ENCODE measurements around the gene DERL3.

DERL3 gene

DNA sequence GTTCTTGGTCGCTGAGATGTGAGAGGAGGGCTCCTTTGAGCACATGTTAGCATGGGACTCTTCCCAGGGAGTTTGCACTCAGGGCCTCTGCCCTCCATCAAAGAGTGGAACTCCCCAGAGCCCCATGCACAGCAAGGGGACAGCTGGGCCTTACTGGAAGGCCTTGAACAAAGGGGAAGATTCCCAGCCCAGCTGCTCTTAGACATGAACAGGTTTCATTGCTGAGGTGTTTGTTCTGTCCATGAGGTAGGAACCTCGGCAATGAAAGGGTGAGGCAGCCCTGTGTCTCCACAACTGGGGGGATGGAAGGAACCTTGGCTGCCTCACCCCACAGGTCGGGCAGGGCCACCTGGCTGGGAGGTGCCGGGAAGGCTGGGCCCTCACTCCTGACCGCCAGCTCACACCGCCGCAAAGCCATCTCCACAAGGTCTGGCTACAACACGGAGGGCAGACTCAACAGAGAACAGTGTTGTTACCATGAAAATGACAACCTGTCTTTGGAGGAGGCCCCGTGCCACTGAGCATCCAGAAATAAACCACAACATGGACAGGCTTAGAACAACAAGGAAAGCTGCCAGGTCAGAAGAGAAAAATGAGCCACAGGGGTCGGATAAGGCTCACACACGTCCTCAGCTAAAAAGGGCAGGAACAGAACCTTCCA lies 3.2 kb downstream of the DERL3 start:
- Histone ChIP-seq H3K79me2 (ENCODE audit: insufficient read depth, low read length) (peaks cover 23% of the 10 kb centered on the region; the same call in 1 of the 2 replicates), H3K9me2 (replicated peaks; ENCODE audit: low read depth, low read length) (no peaks in the 10 kb centered on the region), H3K4me3 (ENCODE audit: low read length, poor library complexity, severe bottlenecking) (no peak overlapping the region), H3K4me1 (ENCODE audit: insufficient read depth, low read length, poor library complexity, severe bottlenecking) (peaks cover 11% of the 10 kb centered on the region), H3K9ac (ENCODE audit: low read depth, low read length, poor library complexity, severe bottlenecking) (no peak overlapping the region), H2AFZ (ENCODE audit: low read length) (no peak overlapping the region), H3K36me3 (ENCODE audit: insufficient read depth, low read length) (peaks cover 59% of the 10 kb centered on the region; the same call in 1 of the 2 replicates), H3K27me3 (ENCODE audit: insufficient read depth, low read length, poor library complexity, severe bottlenecking) (no peaks in the 10 kb centered on the region), H3K9me3 (ENCODE audit: insufficient read depth, low read depth, low read length) (no peaks in the 10 kb centered on the region), H3F3A (ENCODE audit: low read depth) (no peaks in the 10 kb centered on the region), H3K4me2 (ENCODE audit: low read depth, low read length, poor library complexity, severe bottlenecking) (no peak overlapping the region), H4K20me1 (ENCODE audit: insufficient read depth, low read length, poor library complexity, severe bottlenecking) (peaks cover 6% of the 10 kb centered on the region)
- TF ChIP-seq, protein P1, sequence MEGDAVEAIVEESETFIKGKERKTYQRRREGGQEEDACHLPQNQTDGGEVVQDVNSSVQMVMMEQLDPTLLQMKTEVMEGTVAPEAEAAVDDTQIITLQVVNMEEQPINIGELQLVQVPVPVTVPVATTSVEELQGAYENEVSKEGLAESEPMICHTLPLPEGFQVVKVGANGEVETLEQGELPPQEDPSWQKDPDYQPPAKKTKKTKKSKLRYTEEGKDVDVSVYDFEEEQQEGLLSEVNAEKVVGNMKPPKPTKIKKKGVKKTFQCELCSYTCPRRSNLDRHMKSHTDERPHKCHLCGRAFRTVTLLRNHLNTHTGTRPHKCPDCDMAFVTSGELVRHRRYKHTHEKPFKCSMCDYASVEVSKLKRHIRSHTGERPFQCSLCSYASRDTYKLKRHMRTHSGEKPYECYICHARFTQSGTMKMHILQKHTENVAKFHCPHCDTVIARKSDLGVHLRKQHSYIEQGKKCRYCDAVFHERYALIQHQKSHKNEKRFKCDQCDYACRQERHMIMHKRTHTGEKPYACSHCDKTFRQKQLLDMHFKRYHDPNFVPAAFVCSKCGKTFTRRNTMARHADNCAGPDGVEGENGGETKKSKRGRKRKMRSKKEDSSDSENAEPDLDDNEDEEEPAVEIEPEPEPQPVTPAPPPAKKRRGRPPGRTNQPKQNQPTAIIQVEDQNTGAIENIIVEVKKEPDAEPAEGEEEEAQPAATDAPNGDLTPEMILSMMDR (conservative IDR thresholded peaks at IDR 0.05; ENCODE audit: low read length), result no peak
- TF ChIP-seq EZH2phosphoT487 (IDR thresholded peaks at IDR 0.05; ENCODE audit: borderline replicate concordance), result no peak

DNA sequence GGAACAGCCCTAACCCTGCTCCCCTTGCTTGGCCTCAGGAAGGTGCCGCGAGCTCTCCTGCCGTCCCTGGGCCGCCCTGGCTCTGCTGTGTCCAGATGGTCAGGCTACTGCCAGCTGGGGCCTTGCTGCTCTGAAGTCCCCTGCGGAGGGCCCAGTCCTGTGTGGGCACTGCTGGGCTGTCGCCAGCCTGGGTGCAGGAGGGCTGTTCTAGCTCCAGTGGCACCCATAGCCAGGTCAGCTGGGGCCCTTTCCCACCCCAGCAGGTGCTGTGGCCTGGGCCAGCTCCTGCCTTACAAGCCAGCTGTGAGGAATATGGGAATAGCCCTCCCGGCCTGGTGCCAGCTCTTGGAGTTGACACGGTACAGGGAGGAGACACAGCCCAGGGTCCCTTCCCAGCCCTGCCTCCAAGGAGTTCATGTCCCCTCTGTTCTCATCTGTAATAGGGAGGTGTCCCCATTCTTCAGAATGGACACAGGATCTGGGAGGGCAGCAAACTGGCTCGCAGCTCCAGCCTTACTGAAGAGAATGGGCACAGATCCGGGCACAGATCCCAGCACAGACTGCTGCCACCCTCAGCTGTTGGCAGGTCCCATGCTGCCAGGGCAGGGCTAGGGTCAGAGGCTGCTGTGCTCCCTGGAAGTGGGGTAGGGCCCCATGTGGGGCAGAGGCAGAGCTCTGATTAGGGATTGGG lies 3.9 kb downstream of the DERL3 start:
- Histone ChIP-seq H3K4me2 (ENCODE audit: low read depth, low read length, poor library complexity, severe bottlenecking) (no peak overlapping the region), H4K20me1 (ENCODE audit: insufficient read depth, low read length, poor library complexity, severe bottlenecking) (peaks cover 6% of the 10 kb centered on the region), H3K36me3 (ENCODE audit: insufficient read depth, low read length) (peaks cover 64% of the 10 kb centered on the region; the same call in 1 of the 2 replicates), H2AFZ (ENCODE audit: low read length) (no peak overlapping the region), H3K4me1 (ENCODE audit: insufficient read depth, low read length, poor library complexity, severe bottlenecking) (peaks cover 11% of the 10 kb centered on the region), H3K9ac (ENCODE audit: low read depth, low read length, poor library complexity, severe bottlenecking) (no peak overlapping the region), H3K79me2 (ENCODE audit: insufficient read depth, low read length) (peaks cover 23% of the 10 kb centered on the region; the same call in 1 of the 2 replicates), H3K9me3 (ENCODE audit: insufficient read depth, low read depth, low read length) (no peaks in the 10 kb centered on the region), H3F3A (ENCODE audit: low read depth) (no peaks in the 10 kb centered on the region), H3K4me3 (ENCODE audit: low read length, poor library complexity, severe bottlenecking) (no peak overlapping the region), H3K9me2 (replicated peaks; ENCODE audit: low read depth, low read length) (no peaks in the 10 kb centered on the region), H3K27me3 (ENCODE audit: insufficient read depth, low read length, poor library complexity, severe bottlenecking) (no peaks in the 10 kb centered on the region)
- TF ChIP-seq, protein P1 (conservative IDR thresholded peaks at IDR 0.05; ENCODE audit: low read length), result no peak
- TF ChIP-seq EZH2phosphoT487 (IDR thresholded peaks at IDR 0.05; ENCODE audit: borderline replicate concordance), result no peak

DNA sequence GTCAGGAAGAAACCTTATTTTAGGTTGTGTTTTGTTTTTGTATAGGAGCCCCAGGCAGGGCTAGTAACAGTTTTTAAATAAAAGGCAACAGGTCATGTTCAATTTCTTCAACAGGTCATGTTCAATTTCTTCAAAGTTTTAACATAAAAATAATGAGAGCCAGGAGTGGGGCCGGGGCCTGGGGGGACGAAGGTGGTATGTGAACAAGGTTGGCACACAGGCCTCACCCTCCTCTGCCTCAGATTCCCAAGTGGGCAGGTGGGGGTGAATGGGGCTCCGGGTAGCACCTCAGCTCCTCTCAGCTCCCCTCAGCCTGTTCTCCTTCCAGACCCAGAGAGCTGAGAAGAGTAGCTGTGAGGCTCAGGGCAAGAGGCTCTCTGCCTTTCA lies 4.4 kb downstream of the DERL3 start:
- TF ChIP-seq, protein P1 (conservative IDR thresholded peaks at IDR 0.05; ENCODE audit: low read length), result no peak
- no peak for TF ChIP-seq EZH2phosphoT487 (IDR thresholded peaks at IDR 0.05; ENCODE audit: borderline replicate concordance)
- no peak overlapping the region for H3K9ac ChIP-seq (ENCODE audit: low read depth, low read length, poor library complexity, severe bottlenecking)
- peaks cover 23% of the 10 kb centered on the region; the same call in 1 of the 2 replicates for H3K79me2 ChIP-seq (ENCODE audit: insufficient read depth, low read length)

More for the DNA sequence above, 4.4 kb downstream of the DERL3 start:
- no peaks in the 10 kb centered on the region for H3K9me3 ChIP-seq (ENCODE audit: insufficient read depth, low read depth, low read length)
- H3K36me3 ChIP-seq (ENCODE audit: insufficient read depth, low read length), result peaks cover 69% of the 10 kb centered on the region; the same call in 1 of the 2 replicates
- peaks cover 7% of the 10 kb centered on the region for H3K4me1 ChIP-seq (ENCODE audit: insufficient read depth, low read length, poor library complexity, severe bottlenecking)
- no peaks in the 10 kb centered on the region for H3F3A ChIP-seq (ENCODE audit: low read depth)
- H3K4me2 ChIP-seq (ENCODE audit: low read depth, low read length, poor library complexity, severe bottlenecking), result no peak overlapping the region
- H3K9me2 ChIP-seq (replicated peaks; ENCODE audit: low read depth, low read length), result no peaks in the 10 kb centered on the region
- no peak overlapping the region for H3K4me3 ChIP-seq (ENCODE audit: low read length, poor library complexity, severe bottlenecking)
- peaks cover 6% of the 10 kb centered on the region for H4K20me1 ChIP-seq (ENCODE audit: insufficient read depth, low read length, poor library complexity, severe bottlenecking)
- no peaks in the 10 kb centered on the region for H3K27me3 ChIP-seq (ENCODE audit: insufficient read depth, low read length, poor library complexity, severe bottlenecking)
- no peak overlapping the region for H2AFZ ChIP-seq (ENCODE audit: low read length)
